ENCODE measurements around the gene EPHA2. TPM values are rescaled to one million over a fixed set of nuclear protein-coding genes. Genes with fewer than 3 reads are reported as not detected.

Gene EPHA2
- total and polyA plus RNA-seq, 2 experiments from 2014 or later: 7.5 to 51.2 TPM

GRCh38 chr1:16091296-16091695 is 64.6 kb downstream of the EPHA2 start:
- Mint-ChIP-seq H3K36me3 (ENCODE audit: low read depth) (no peaks in the 10 kb centered on the region), H3K4me3 (no peak overlapping the region), H3K27me3 (ENCODE audit: insufficient read depth, low read depth, poor library complexity) (peaks cover 2% of the 10 kb centered on the region), H3K27ac (no peak overlapping the region), H3K9me3 (no peaks in the 10 kb centered on the region), H3K4me1 (peaks cover 9% of the 10 kb centered on the region)
- H4K20me1 ChIP-seq (replicated peaks; ENCODE audit: insufficient read depth): no peaks in the 10 kb centered on the region
- peak; percentile 17; the same call in 1 of the 3 replicates for ATAC-seq
- H3F3A ChIP-seq (replicated peaks; ENCODE audit: low read depth): no peaks in the 10 kb centered on the region
- no peaks in the 10 kb centered on the region for H3K79me2 ChIP-seq (replicated peaks; ENCODE audit: insufficient read depth)
- TF ChIP-seq STAT1 (IDR thresholded peaks at IDR 0.05; ENCODE audit: unreplicated experiment) (no peak), NANOG (IDR thresholded peaks at IDR 0.05; ENCODE audit: borderline replicate concordance) (no peak), ZNF331 (CRISPR knock-in tag; IDR thresholded peaks at IDR 0.05; ENCODE audit: low read depth) (no peak), ETS1 (IDR thresholded peaks at IDR 0.05) (no peak), EZH2phosphoT487 (IDR thresholded peaks at IDR 0.05; ENCODE audit: unreplicated experiment) (no peak), ZNF462 (CRISPR knock-in tag; IDR thresholded peaks at IDR 0.05) (no peak), CREB1 (CRISPR knock-in tag; IDR thresholded peaks at IDR 0.05; ENCODE audit: low read depth) (no peak), ZNF114 (CRISPR knock-in tag; IDR thresholded peaks at IDR 0.05) (no peak), EZH2 (IDR thresholded peaks at IDR 0.05; ENCODE audit: low read depth, unreplicated experiment) (no peak), POLR2AphosphoS5 (IDR thresholded peaks at IDR 0.05; ENCODE audit: low read depth) (no peak), REST (IDR thresholded peaks at IDR 0.05; ENCODE audit: unreplicated experiment) (no peak), JUNB (IDR thresholded peaks at IDR 0.05; ENCODE audit: unreplicated experiment) (no peak), CTCF (conservative IDR thresholded peaks at IDR 0.05; ENCODE audit: low read depth in 2 of 2) (no peak)
- H3K27ac ChIP-seq (ENCODE audit: low read depth): no peak overlapping the region
- no peak overlapping the region for H3K4me2 ChIP-seq
- no peaks in the 10 kb centered on the region for H3K27me3 ChIP-seq (ENCODE audit: insufficient read depth)
- no peak overlapping the region for H3K4me3 ChIP-seq
- H3K9me2 ChIP-seq (ENCODE audit: insufficient read depth): no peaks in the 10 kb centered on the region
- no peaks in the 10 kb centered on the region for H3K36me3 ChIP-seq (ENCODE audit: insufficient read depth)
- no peak overlapping the region for H2AFZ ChIP-seq
- no peaks in the 10 kb centered on the region for H3K4me1 ChIP-seq (ENCODE audit: insufficient read depth)
- no peak for DNase-seq (ENCODE audit: low spot score)

Data from GM23338 (cell line).